Suprapubic skin (tissue), 4 donors: ENCODE results near the gene C1orf198. TPM values are rescaled to one million over a fixed set of nuclear protein-coding genes. Genes with fewer than 3 reads are reported as not detected.

Source experiments
- DNase-seq, 2 donors: peaks; one replicate each; pipeline ENCODE4 v3.0.0-alpha.2; 2019; ENCODE audit warnings: low spot score in 2 of 2
- H3K27ac ChIP-seq: fragments of 200-600 bp; sonication (generic); one replicate; pipeline ENCODE4 v1.5.1; 2019
- H3K27me3 ChIP-seq: fragments of 200-600 bp; sonication (generic); one replicate; pipeline ENCODE4 v1.5.1; 2019
- H3K36me3 ChIP-seq: fragments of 200-600 bp; sonication (generic); one replicate; pipeline ENCODE4 v1.5.1; 2019
- H3K4me1 ChIP-seq: fragments of 200-600 bp; sonication (generic); one replicate; pipeline ENCODE4 v1.5.1; 2019
- H3K4me3 ChIP-seq: fragments of 200-600 bp; sonication (generic); one replicate; pipeline ENCODE4 v1.5.1; 2019; ENCODE audit warnings: mild to moderate bottlenecking
- H3K9me3 ChIP-seq: fragments of 200-600 bp; sonication (generic); one replicate; pipeline ENCODE4 v1.5.1; 2019
- EP300 ChIP-seq: sonication (generic); formaldehyde crosslinking; IDR thresholded peaks from one replicate; pipeline ENCODE4 v1.6.1; 2017; ENCODE audit warnings: antibody characterized with exemption
- POLR2A ChIP-seq, 2 donors: fragments of 450-650 bp; IDR thresholded peaks; one replicate each; pipeline ENCODE4 v1.6.1; 2017; ENCODE audit warnings: antibody characterized with exemption in 2 of 2, mild to moderate bottlenecking in 2 of 2, moderate library complexity in 2 of 2
- POLR2AphosphoS5 ChIP-seq, 3 donors: sonication (generic); formaldehyde crosslinking; IDR thresholded peaks; one replicate each; pipeline ENCODE4 v1.6.1; 2017; ENCODE audit warnings: antibody characterized with exemption in 3 of 3
- WGBS: methylation state at CpG from one replicate; pipeline ENCODE4 v1.1.5; 2018; 5-methylcytosine and 5-hydroxymethylcytosine counted together
- total RNA-seq, 4 donors: library from RNA; depleted of rRNA; stranded (reverse); fragments of >200 nt; gene quantifications; one replicate each; pipeline ENCODE4 v1.1.0, GENCODE V29; 2016
- TF ChIP-seq, protein P1 (sequence below), 2 donors: fragments of 200-600 bp in 1 of 2; fragments of 450-650 bp in 1 of 2; sonication (generic) in 1 of 2; IDR thresholded peaks; one replicate each; pipeline ENCODE4 v1.5.1; 2016 to 2019; ENCODE audit warnings: antibody characterized with exemption in 2 of 2, mild to moderate bottlenecking in 1 of 2, moderate library complexity in 1 of 2

The C1orf198 gene
- total RNA-seq, 4 donors from 2014 or later: 42.7 to 70.1 (median 52.5) TPM

DNA sequence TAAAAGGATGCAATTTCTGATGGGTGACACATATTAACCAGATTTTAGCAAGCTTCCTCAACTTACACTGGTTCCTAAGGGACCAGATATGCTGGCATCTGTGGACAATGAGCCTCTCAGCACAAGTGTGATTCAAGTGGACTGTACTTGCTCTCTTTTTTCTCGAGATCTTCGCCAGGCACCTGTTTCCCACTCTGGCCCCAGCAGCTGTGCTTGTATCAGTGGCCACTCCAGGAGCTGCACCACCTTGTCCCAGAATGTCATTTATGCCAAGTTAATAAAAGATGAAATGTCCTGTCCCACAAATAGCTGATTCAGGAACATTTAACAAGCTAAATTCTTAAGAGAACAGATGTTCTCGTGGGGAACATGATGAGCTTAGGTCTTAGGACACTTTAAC lies 14.6 kb downstream of the C1orf198 start:
- Histone ChIP-seq H3K36me3 (peaks cover 30% of the 10 kb centered on the region), H3K27me3 (no peaks in the 10 kb centered on the region), H3K27ac (no peak overlapping the region), H3K4me1 (peaks cover 21% of the 10 kb centered on the region), H3K4me3 (no peak overlapping the region), H3K9me3 (no peaks in the 10 kb centered on the region)
- DNase-seq: no peak
- WGBS: 91% methylated on average over 3 of the region's 3 CpGs
- TF ChIP-seq EP300: no peak
- no peak for TF ChIP-seq POLR2A (IDR thresholded peaks at IDR 0.05)
- TF ChIP-seq, protein P1, sequence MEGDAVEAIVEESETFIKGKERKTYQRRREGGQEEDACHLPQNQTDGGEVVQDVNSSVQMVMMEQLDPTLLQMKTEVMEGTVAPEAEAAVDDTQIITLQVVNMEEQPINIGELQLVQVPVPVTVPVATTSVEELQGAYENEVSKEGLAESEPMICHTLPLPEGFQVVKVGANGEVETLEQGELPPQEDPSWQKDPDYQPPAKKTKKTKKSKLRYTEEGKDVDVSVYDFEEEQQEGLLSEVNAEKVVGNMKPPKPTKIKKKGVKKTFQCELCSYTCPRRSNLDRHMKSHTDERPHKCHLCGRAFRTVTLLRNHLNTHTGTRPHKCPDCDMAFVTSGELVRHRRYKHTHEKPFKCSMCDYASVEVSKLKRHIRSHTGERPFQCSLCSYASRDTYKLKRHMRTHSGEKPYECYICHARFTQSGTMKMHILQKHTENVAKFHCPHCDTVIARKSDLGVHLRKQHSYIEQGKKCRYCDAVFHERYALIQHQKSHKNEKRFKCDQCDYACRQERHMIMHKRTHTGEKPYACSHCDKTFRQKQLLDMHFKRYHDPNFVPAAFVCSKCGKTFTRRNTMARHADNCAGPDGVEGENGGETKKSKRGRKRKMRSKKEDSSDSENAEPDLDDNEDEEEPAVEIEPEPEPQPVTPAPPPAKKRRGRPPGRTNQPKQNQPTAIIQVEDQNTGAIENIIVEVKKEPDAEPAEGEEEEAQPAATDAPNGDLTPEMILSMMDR (IDR thresholded peaks at IDR 0.05): no peak
- TF ChIP-seq POLR2AphosphoS5 (IDR thresholded peaks at IDR 0.05): no peak

DNA sequence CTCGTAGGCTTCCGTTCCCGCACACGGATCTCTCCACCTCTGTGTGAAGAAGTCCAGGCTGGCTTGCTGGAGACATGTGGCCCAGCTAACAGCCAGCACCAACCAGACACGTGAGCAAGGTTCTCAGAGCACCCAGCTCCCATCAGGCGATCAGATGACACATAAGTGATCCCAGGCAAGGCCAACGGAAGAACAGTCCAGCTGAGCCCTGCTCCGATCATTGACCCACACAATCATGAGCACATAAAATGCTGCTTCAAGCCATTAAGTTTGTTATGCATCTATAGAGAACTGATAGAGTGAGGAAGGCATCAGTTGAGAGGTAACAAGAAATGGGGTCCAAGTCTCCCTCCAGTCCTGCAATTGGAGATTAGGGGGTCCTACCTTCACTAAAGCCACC lies 15.4 kb downstream of the C1orf198 start:
- Histone ChIP-seq H3K27ac (no peak overlapping the region), H3K4me3 (no peak overlapping the region), H3K9me3 (no peaks in the 10 kb centered on the region), H3K4me1 (peaks cover 23% of the 10 kb centered on the region), H3K27me3 (no peaks in the 10 kb centered on the region), H3K36me3 (peaks cover 30% of the 10 kb centered on the region)
- WGBS: 88% methylated on average over 8 of the region's 8 CpGs
- TF ChIP-seq, protein P1 (IDR thresholded peaks at IDR 0.05): no peak
- DNase-seq: no peak

DNA sequence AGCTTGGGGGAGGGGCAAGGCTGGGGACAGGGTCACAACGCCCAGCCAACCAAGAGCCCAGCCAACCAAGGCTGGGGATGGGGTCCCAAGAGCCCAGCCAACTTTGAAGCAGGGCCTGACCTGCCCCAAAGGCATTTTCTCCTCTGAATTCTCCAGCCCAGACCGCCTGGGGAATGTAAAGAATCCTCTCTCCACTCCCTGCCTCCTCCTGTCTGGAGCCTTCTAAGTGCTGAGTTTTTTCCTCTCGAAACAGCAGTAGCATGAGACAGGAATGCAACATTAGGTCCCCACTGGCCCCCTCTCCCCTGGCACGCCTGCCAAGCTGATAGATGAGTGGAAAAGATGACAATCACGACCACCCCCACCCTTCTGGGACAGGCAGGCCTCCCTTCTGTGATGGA lies 17.0 kb downstream of the C1orf198 start:
- Histone ChIP-seq H3K36me3 (peaks cover 30% of the 10 kb centered on the region), H3K4me3 (no peak overlapping the region), H3K27me3 (no peaks in the 10 kb centered on the region), H3K4me1 (peaks cover 23% of the 10 kb centered on the region), H3K27ac (no peak overlapping the region), H3K9me3 (no peaks in the 10 kb centered on the region)
- TF ChIP-seq POLR2AphosphoS5 (IDR thresholded peaks at IDR 0.05): no peak
- no peak for TF ChIP-seq EP300
- no peak for TF ChIP-seq POLR2A (IDR thresholded peaks at IDR 0.05)
- TF ChIP-seq, protein P1 (IDR thresholded peaks at IDR 0.05): no peak
- 67% methylated on average over 4 of the region's 5 CpGs for WGBS
- no peak for DNase-seq

DNA sequence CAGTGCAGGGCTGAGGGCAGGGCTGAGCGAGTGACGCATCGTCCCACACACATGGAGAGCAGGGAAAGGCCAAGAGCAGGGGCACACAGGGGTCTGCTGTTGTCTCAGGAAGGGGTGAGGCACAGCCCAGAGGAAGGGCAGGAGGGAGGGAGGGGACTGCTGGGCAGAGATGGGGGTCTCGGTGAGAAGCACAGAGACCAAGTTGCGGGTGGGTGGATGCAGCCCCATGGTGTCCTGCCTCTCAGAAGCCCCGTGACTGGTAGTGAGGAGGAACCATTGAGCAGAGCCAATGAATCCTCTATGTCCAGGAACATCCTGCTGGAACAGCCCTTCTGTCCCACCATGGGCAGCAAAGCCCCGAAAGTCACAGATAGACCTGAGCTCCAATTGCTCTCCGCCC lies 17.8 kb downstream of the C1orf198 start:
- H3K27ac ChIP-seq: peak overlapping the region; percentile 31
- peaks cover 23% of the 10 kb centered on the region for H3K4me1 ChIP-seq
- TF ChIP-seq, protein P1 (IDR thresholded peaks at IDR 0.05): no peak
- TF ChIP-seq POLR2AphosphoS5 (IDR thresholded peaks at IDR 0.05): no peak
- no peak for TF ChIP-seq EP300
- no peak for TF ChIP-seq POLR2A (IDR thresholded peaks at IDR 0.05)
- no peak overlapping the region for H3K4me3 ChIP-seq
- peaks cover 30% of the 10 kb centered on the region for H3K36me3 ChIP-seq
- H3K27me3 ChIP-seq: no peaks in the 10 kb centered on the region
- H3K9me3 ChIP-seq: no peaks in the 10 kb centered on the region
- DNase-seq: no peak
- WGBS: 96% methylated on average over 8 of the region's 8 CpGs

DNA sequence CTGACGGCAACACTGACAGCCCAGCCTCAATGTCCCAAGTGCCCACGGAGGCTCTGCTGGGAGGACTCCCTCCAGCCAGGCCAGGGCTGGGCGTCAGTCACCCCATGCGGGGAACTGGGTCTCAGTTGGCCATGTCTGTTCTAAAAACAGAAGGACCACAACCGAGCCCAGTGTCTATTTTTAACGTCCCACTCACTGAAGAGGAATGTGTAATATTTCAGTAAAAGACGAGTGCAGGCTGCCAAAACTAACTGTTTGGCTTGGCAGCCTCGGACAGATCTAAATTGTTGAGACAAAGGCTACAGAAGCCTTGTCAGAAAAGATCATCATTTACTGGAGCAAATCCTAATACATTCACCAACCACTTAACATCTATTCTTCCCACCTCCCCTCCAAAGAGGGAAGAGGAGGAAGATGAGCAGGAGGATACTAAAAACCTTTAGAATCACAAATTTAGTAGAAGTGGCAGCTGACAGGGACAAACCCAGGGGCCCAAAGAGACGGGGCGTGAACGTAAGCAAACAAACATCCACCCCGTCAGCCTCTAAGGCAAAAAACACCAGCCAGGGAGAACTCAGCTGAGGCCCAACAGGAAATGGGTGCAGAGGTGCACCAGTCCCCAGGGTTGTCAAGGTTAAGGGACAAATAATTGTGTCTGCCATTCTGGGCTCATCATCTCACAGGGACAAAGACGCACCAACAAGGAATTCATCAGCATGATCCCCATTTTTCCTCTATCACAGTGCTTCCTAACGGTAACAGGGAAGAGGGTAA lies 18.7 kb downstream of the C1orf198 start:
- no peaks in the 10 kb centered on the region for H3K27me3 ChIP-seq
- 45% methylated on average over 14 of the region's 14 CpGs for WGBS
- H3K36me3 ChIP-seq: peaks cover 25% of the 10 kb centered on the region
- H3K4me1 ChIP-seq: peaks cover 23% of the 10 kb centered on the region
- TF ChIP-seq EP300: no peak
- TF ChIP-seq, protein P1 (IDR thresholded peaks at IDR 0.05): no peak
- no peak for TF ChIP-seq POLR2AphosphoS5 (IDR thresholded peaks at IDR 0.05)
- no peak for TF ChIP-seq POLR2A (IDR thresholded peaks at IDR 0.05)
- H3K4me3 ChIP-seq: no peak overlapping the region
- no peaks in the 10 kb centered on the region for H3K9me3 ChIP-seq
- peak overlapping the region; percentile 31 for H3K27ac ChIP-seq
- no peak for DNase-seq
